Measurements from ENCODE around the gene LIFR. TPM values are rescaled to one million over a fixed set of nuclear protein-coding genes. Genes with fewer than 3 reads are reported as not detected.
"Not testable (repeated sequence)": the region's sequence is repeated elsewhere in the genome, so short reads cannot be mapped to it uniquely, and the experiment has no call there.

Gene LIFR
- total and polyA plus RNA-seq, 2 donors (not counting 1 experiment from before 2014, with no cell fraction given) = 43.6 to 65.1 TPM

DNA sequence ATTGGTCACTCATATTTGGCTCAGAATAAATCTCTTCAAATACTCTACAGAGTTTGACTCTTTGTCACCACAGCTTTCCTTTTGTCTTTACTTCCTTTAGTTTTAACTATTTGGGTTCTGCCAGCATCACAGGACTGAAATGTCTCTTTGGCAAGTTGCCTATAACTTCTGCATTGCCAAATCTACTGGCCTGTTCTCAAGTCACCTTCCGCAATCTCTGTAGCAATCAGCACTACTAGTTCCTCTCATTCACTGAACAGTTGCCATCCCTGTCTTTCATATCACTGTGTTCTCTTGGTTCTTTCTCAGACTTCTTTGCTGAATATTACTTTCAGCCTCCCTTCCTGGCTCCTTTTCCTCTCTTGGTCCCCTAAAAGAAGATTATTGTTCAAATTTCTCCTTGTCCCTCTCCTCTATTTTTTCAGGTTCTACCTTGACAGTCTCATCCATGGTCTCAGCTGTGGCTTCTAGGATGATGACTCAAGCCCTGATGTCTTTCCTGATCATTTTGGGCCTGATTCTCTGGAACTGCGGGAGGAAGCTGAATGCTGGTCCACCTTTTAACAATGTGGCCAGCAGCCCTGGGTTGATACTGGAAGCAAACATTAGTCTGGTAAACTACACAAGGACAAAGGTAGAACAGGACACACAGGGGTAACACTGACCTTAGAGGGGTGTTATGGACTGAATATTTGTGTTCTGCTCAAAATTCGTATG, 44.0 kb upstream of the LIFR start:
- DNase-seq (ENCODE audit: low read depth in 2 of 2) = peak; percentile 34 to 72
- H3K9me3 ChIP-seq (ENCODE audit: control insufficient read depth, insufficient read depth, low read depth, low read length) = no peaks in the 10 kb centered on the region
- H3K4me2 ChIP-seq (ENCODE audit: extremely low read depth, insufficient read depth, low read length) = no peak overlapping the region
- H3K27me3 ChIP-seq (ENCODE audit: control insufficient read depth, insufficient read depth, low read length) = no peaks in the 10 kb centered on the region
- H4K20me1 ChIP-seq (ENCODE audit: control insufficient read depth, extremely low read depth, insufficient read depth, low read length) = no peaks in the 10 kb centered on the region
- H3K36me3 ChIP-seq (ENCODE audit: control insufficient read depth, insufficient read depth, low read length) = no peaks in the 10 kb centered on the region
- no peak overlapping the region for H3K9ac ChIP-seq (ENCODE audit: insufficient read depth, low read length)
- no peak overlapping the region for H3K27ac ChIP-seq (ENCODE audit: insufficient read depth, low read length)
- TF ChIP-seq, protein P1, sequence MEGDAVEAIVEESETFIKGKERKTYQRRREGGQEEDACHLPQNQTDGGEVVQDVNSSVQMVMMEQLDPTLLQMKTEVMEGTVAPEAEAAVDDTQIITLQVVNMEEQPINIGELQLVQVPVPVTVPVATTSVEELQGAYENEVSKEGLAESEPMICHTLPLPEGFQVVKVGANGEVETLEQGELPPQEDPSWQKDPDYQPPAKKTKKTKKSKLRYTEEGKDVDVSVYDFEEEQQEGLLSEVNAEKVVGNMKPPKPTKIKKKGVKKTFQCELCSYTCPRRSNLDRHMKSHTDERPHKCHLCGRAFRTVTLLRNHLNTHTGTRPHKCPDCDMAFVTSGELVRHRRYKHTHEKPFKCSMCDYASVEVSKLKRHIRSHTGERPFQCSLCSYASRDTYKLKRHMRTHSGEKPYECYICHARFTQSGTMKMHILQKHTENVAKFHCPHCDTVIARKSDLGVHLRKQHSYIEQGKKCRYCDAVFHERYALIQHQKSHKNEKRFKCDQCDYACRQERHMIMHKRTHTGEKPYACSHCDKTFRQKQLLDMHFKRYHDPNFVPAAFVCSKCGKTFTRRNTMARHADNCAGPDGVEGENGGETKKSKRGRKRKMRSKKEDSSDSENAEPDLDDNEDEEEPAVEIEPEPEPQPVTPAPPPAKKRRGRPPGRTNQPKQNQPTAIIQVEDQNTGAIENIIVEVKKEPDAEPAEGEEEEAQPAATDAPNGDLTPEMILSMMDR (conservative IDR thresholded peaks at IDR 0.05 in 1 of 2, IDR thresholded peaks at IDR 0.05 in 1 of 2; ENCODE audit: low read depth in 1 of 2, low read length in 2 of 2) = no peak
- TF ChIP-seq EZH2 (IDR thresholded peaks at IDR 0.05; ENCODE audit: low read length, missing control alignments) = no peak
- H3K79me2 ChIP-seq (ENCODE audit: control insufficient read depth, insufficient read depth, low read length) = no peaks in the 10 kb centered on the region
- H3K4me1 ChIP-seq (ENCODE audit: control insufficient read depth, extremely low read depth, insufficient read depth, low read length) = peaks cover 21% of the 10 kb centered on the region
- no peak overlapping the region for H2AFZ ChIP-seq (ENCODE audit: low read length)
- no peak overlapping the region for H3K4me3 ChIP-seq (replicated peaks in 1 of 4; ENCODE audit: control extremely low read depth in 1 of 4, insufficient read depth in 1 of 4, low read depth in 3 of 4, low read length in 4 of 4)

DNA sequence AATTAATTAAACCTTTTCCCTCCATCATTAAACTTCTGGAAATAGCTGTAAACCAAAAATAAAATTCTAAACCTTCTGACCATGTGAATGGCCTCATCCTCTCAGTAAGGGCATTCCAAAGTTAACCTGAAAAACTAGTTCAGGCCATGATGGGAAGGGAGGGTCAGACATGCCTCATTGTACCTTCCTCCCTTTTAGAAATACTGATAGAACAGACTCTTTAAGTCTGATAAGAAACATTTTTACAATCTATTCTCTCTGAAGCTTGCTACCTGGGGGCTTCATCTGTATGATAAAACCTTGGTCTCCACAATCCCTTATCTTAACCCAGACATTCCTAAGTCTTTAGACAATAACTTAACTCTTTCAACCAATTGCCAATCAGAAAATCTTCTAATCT, 43.3 kb upstream of the LIFR start:
- H3K79me2 ChIP-seq (ENCODE audit: control insufficient read depth, insufficient read depth, low read length); H2AFZ ChIP-seq (ENCODE audit: low read length); DNase-seq (ENCODE audit: low read depth in 2 of 2); H3K36me3 ChIP-seq (ENCODE audit: control insufficient read depth, insufficient read depth, low read length); H3K27ac ChIP-seq (ENCODE audit: insufficient read depth, low read length); H3K4me2 ChIP-seq (ENCODE audit: extremely low read depth, insufficient read depth, low read length); H3K4me3 ChIP-seq (replicated peaks in 1 of 4; ENCODE audit: control extremely low read depth in 1 of 4, insufficient read depth in 1 of 4, low read depth in 3 of 4, low read length in 4 of 4); H4K20me1 ChIP-seq (ENCODE audit: control insufficient read depth, extremely low read depth, insufficient read depth, low read length); H3K9ac ChIP-seq (ENCODE audit: insufficient read depth, low read length); H3K9me3 ChIP-seq (ENCODE audit: control insufficient read depth, insufficient read depth, low read depth, low read length); H3K27me3 ChIP-seq (ENCODE audit: control insufficient read depth, insufficient read depth, low read length): not testable (repeated sequence)
- peaks cover 24% of the 10 kb centered on the region for H3K4me1 ChIP-seq (ENCODE audit: control insufficient read depth, extremely low read depth, insufficient read depth, low read length)

DNA sequence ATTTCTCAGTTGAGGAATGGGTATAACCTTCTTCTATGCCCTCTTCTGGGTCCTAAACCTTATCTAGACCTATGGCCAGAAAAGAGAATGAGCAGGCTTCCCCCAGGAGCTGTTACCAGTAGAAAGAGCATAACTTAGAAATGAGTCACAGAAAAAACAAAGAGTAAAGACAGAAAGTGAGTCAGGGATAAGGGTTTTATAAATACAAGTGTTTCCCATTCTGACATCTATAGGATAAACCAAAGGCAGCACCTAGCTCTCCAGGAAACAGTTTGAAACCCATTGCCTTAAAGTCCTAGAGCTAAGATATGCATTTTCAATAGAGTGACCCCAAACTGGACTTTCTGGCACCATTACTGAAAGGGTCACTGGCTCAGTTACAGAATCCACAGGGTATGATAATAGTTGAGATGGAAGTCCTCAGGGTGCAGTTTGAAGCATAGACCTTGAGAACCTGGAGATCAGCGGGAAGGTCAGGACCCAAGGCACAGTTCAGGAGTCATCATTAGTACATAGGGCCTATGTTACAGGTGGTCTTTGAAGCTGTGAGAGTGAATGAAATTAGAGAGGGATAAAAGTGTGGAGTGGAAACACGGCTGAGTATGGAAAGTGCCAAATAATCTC, 42.7 kb upstream of the LIFR start:
- H3K79me2 ChIP-seq (ENCODE audit: control insufficient read depth, insufficient read depth, low read length) = no peaks in the 10 kb centered on the region
- H3K27me3 ChIP-seq (ENCODE audit: control insufficient read depth, insufficient read depth, low read length) = no peaks in the 10 kb centered on the region
- no peak overlapping the region for H3K9ac ChIP-seq (ENCODE audit: insufficient read depth, low read length)
- H3K4me1 ChIP-seq (ENCODE audit: control insufficient read depth, extremely low read depth, insufficient read depth, low read length) = peaks cover 24% of the 10 kb centered on the region
- no peak overlapping the region for H3K4me3 ChIP-seq (replicated peaks in 1 of 4; ENCODE audit: control extremely low read depth in 1 of 4, insufficient read depth in 1 of 4, low read depth in 3 of 4, low read length in 4 of 4)
- no peak overlapping the region for H3K27ac ChIP-seq (ENCODE audit: insufficient read depth, low read length)
- H3K36me3 ChIP-seq (ENCODE audit: control insufficient read depth, insufficient read depth, low read length) = no peaks in the 10 kb centered on the region
- peak; percentile 79 to 88 for DNase-seq (ENCODE audit: low read depth in 2 of 2)
- no peak for TF ChIP-seq EZH2 (IDR thresholded peaks at IDR 0.05; ENCODE audit: low read length, missing control alignments)
- no peak overlapping the region for H2AFZ ChIP-seq (ENCODE audit: low read length)
- H4K20me1 ChIP-seq (ENCODE audit: control insufficient read depth, extremely low read depth, insufficient read depth, low read length) = no peaks in the 10 kb centered on the region
- H3K9me3 ChIP-seq (ENCODE audit: control insufficient read depth, insufficient read depth, low read depth, low read length) = no peaks in the 10 kb centered on the region
- no peak overlapping the region for H3K4me2 ChIP-seq (ENCODE audit: extremely low read depth, insufficient read depth, low read length)
